GM19467 (cell line): ENCODE measurements around the gene STT3B.

Experiments used
- ATAC-seq: cut with Tn5 transposase; IDR thresholded peaks from one replicate; pipeline ENCODE4 v1.9.1; 2021; ENCODE audit warnings: mild to moderate bottlenecking, moderate library complexity; ENCODE audit not compliant: unreplicated experiment

Gene STT3B

GRCh38 chr3:31636049-31636448, 103.3 kb downstream of the STT3B start:
- no peak for ATAC-seq

DNA sequence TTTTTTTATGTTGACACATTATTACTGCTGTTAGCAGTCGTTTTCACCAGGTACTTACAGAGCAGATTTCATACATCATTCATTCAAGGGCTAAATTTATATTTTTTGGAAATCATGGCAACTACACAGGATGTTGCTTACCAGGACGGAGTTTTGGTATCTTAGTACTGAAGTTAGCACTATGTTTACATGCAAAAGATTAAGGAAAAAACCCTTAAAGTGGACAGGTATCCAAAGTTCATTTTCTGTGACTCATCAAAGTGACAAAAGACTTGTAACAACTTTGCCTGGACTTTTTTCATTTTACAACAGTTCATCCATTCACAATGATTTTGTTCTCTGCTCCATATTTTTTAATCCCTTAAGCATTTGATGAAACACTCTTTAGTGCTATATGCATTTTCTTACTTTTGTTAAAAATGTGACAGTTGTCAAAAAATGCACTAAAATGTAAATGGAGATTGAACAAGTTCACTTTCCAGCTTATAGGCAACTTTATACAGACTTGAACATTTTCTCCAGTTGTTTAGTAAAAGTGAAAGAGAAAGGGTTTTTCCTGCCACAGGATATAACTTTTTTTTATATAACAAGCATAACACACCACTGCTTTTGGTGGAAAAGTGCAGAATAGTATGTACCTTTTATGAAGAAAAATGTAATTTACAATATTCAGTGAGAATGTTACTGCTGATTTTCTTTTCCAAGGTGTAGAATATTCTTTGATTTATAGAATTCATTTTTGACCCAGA, 104.1 kb downstream of the STT3B start:
- no peak for ATAC-seq

- ATAC-seq, result no peak
Observed at GRCh38 chr3:31639828-31640227, 107.1 kb downstream of the STT3B start.

DNA sequence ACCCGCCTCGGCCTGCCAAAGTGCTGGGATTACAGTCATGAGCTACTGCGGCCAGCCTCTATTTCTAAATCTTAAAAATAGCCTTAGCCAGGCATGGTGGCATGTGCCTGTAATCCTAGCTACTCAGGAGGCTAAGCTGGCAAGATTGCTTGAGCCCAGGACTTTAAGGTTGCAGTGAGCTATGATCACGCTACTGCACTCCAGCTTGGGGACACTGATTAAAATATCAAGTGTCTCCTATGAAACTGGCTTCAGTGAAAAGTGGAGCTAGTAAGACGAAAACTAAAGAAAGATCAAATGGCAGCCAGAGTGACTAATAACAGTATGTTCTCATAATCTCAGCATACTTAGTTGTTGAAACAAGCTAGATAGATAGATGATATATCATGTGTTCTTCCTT, 112.5 kb downstream of the STT3B start:
- no peak for ATAC-seq

DNA sequence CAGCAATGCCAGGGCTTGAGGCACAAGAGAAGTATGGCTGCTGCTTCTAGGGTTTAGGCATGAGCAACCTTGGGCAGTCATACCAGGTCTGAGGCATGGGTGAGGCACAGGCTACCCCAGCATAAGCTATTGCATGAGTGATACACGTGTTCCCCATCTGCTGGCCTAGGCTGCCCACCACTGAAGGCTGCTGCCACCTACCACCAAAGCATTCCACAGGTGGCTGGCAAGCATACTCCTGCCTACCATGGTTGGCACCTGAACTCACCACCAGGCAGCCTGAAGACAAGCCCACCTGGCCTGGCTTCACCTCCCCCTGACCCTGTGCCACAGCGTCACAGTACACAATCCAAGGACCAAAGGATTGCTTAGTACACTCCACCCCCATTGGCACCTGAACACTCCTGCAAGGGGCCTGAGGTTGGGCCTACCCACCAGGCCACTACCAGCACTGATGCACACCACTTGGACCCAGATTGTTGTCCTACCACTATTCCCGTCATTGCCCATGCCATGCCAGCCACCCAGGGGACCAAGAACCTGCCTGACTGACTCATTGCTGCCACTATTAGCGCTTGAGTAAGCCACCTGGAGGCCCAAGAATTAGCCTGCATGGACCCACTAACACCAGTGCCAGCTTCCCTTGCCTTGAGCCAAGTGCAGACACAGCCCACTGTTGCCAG, 115.7 kb downstream of the STT3B start:
- ATAC-seq, result no peak

- ATAC-seq, result no peak
Observed at GRCh38 chr3:31652296-31652695, 119.6 kb downstream of the STT3B start.

DNA sequence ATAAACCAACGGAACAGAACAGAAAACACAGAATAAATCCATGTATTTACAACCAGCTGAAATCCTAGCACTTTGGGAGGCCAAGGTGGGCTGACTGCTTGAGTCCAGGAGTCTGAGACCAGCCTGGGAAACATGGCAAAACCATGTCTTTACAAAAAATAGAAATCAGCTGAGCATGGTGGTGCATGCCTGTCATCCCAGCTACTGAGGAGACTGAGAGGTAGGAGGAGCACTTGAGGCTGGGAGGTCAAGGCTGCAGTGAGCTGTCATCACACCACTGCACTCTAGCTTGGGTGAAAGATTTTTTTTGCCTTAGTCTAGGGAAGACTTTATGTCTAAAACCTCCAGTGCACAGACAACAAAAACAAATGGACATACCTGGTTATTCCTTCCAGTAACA, 120.7 kb downstream of the STT3B start:
- ATAC-seq, result no peak

GRCh38 chr3:31654998-31655397, 122.3 kb downstream of the STT3B start:
- no peak for ATAC-seq

DNA sequence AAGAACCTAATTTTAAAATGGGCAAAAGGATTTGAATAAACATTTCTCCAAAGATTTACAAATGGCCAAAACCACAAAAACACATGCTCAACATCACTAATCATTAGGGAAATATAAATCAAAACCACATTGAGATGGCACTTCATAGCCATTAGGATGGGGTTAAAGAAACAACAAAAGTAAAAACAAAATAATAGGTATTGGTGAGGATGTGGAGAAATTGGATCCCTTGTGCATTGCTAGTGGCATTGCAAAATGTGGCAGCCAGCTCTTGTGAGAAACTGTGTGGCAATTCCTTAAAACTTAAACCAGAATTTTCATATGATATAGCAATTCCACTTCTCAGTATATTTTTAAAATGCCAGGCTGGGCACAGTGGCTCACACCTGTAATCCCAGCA, 126.5 kb downstream of the STT3B start:
- no peak for ATAC-seq

DNA sequence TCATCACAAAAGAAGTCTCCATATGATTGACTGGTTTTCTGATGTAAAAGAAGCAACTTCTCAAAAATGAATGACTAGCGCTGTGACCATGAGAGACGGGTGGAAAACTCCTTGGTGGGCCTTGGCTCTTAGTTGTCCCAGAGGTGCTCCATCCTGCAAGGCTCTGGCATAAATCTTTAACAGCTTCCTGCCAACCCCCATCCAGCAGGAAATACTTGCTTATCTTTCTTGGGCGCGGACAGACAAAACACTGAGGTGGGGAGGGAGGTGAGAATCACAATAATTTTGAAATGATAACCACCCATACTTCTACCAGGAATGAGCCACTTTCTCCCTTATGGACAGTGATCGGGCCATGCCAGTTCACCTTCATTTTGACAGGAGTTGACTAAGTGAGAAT, 128.6 kb downstream of the STT3B start:
- ATAC-seq, result no peak

DNA sequence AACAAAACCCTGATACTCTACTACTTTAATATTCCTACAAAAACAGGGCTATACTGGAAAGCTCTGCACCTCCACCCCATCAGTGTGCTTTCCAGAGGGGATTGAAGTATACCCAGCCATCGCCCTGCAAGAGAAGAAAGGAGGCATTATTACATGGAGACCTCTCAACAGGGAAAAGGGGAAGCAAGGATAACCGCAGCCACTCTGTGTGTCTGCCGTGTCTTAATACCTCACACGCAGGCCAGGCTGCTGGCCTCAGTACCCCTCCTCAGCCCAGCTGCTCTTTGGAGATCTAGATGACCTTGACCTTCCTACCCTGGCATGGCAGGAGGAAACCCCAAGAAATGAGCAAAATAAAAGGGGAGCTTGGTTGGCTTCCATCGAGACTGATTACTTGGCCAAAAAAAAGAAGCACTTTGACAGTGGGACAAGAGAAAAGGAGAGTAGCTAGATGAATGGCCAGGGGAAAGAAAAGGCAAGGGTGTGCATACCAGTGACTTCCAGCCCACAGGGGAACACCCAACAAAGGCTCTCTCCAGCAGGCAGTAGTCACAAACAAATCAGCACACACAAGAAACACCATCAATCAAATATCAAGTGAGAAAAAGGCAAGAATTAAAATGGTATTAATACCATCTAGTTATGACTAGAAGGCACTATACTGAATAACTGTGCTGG, 129.4 kb downstream of the STT3B start:
- no peak for ATAC-seq

DNA sequence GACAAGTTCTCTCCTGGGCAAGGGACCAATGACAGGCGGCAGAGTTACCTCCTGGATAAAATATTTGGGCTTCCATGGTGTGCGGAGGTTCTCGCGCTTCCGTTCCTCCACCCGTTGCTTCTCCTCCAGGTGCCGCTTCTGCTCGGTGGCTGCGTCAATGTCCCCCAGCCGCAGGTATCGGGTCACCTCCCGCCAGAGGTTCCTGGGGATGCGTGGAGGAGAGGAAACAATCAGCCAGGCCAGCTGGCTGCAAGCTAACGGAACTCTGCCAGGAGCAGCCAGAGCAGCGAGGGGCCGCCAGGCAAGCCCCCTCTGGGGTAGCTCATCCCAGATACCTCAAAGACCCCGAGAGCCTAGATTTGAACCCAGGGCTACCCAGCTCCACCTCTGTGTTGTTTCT, 131.3 kb downstream of the STT3B start:
- ATAC-seq, result no peak

DNA sequence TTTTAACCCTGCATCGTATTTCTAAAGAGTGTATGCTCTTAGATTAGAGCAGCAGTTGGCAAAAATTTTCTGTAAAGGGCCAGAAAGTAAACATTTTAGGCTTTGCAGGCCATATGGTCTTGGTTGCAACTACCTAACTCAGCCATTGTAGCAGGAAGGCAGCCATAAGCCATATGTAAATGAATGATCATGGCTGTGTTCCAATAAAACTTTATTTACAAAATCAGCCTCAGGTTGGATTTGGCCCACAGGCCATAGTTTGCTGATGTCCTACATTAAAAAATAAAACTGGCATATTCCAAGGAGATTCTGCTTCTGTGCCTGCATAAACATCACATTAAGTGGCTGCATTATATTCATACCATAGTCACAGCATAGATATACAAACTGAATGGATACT, 134.9 kb downstream of the STT3B start:
- no peak for ATAC-seq

GRCh38 chr3:31668242-31668641, 135.5 kb downstream of the STT3B start:
- no peak for ATAC-seq

DNA sequence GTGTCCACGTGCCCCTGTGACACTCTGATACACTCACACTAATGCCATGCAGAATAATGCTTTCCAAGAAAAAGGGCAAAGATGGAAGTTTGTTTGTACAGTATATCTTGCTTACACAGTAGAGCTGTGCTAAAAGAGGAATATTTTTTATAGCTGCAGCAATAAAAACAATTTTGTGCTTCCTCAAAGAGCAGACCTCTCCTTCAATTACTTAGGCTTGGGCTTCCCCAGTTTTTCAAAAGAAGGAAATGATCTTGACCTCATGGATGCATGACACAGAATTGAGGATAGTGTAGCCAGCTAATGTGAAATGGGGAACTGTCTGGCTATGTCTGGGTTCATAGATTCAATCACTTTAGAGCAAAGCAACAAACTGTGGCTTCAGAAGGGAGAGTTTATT, 137.4 kb downstream of the STT3B start:
- no peak for ATAC-seq

DNA sequence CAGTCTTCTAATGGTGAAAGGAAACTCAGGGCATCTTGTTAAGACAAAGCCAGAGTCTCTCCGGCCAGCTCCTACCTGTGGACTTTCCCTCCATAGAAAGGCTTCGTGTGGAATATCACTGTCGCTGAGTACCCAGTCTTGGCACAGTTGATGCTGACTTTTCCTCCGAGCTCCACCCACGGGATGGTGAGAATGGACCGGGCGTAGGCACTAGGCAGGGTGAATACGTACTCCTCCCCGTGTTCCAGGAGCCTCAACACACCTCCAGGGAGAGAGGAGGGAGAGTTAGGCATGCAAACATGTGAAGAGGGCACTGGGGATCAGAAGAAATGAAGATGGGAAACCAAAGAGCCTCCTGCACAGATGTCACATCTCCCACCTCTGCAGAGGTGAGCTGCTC, 138.0 kb downstream of the STT3B start:
- no peak for ATAC-seq

GRCh38 chr3:31671451-31671850, 138.7 kb downstream of the STT3B start:
- no peak for ATAC-seq

GRCh38 chr3:31671976-31672375, 139.3 kb downstream of the STT3B start:
- ATAC-seq, result no peak

DNA sequence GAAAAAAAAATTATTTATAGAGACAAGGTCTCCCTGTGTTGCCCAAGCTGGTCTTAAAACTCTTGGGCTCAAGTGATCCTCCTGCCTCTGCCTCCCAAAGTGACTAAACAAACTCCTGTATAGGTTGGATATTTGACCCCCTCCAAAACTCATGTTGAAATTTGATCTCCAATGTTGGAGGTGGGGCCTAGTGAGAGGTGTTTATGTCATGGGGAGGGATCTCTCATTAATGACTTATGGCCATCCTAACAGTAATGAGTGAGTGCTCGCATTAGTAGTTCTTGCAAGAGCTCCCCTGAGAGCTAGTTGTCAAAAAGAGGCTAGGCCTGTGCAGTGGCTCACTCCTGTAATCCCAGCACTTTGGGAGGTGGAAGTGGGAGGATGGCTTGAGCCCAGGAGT, 141.2 kb downstream of the STT3B start:
- ATAC-seq, result no peak

DNA sequence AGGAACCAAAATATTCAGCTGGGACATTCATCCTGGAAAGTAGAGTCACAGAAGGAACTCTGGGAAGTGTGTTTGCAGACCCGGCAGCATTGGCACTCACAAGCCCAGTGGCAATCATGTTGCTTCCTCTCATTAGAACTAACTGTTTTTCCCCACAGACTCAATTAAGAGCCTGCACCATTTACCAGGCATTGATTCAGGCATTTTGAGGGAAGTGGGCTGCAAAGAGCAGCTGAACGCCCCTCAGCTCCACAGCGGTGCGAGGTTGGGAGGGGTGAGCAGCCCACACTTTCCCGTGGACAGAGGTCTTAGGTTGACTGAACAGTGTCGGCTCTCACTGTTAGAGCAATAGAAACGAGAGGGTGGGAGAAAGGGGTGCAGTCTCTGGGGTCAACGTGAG, 143.8 kb downstream of the STT3B start:
- ATAC-seq, result no peak

DNA sequence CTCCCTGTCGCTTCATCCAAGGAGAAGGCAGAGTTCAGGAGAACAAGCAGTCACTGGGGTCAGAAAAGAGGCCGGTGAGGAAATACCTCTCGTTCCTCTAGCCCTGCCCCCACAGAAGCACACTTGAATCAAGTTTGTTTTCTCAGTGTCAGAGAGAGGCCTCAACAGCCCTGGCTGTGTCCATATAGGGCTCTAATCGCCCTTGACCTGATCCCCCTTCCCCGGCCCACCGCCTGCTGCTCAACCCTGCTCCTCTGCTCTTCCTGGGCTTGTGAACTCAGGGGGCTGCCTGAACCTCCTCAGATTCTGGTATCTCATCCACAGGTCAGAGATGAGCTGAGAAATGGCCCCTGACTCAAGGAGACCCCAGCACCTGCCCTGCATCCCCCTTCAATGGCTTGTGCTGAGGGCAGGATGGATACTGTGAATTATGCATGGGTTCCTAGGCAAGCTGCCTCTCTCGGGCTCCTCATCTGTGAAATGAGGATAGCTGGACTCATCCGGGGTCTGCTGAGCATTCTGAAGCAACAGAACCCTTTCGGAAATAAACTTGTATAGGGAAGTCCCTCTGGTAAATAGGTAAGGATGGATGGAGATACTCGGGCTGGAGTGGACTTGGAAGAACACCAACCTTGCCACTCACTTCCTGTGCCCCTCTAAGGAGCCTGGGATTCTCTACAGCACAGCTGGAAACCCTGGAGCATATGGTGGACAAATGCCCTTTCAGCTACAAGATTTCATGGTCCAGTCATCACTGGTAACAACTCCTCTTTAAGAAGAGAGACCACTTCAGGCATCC, 147.5 kb downstream of the STT3B start:
- no peak for ATAC-seq
